Cardiac fibroblast (primary cell): ENCODE results near the gene RAD1.

Experiments
- DNase-seq, 2 donors: peaks; one replicate each; pipeline versions ENCODE4 v3.0.0 to v3.0.0-alpha.2; 2010; ENCODE audit warnings: low read depth in 2 of 2
- H3K4me3 ChIP-seq, 2 donors: replicated peaks in 1 of 2; 1 replicate in 1 of 2; 2 replicates in 1 of 2; pipeline ENCODE4 v1.5.1; 2011; ENCODE audit warnings: low read depth in 2 of 2, low read length in 2 of 2, mild to moderate bottlenecking in 2 of 2, moderate library complexity in 1 of 2
- CTCF ChIP-seq: IDR thresholded peaks from one replicate; pipeline ENCODE4 v1.5.1; 2011; ENCODE audit warnings: low read depth, mild to moderate bottlenecking, low read length, inconsistent platforms

The RAD1 gene

DNA sequence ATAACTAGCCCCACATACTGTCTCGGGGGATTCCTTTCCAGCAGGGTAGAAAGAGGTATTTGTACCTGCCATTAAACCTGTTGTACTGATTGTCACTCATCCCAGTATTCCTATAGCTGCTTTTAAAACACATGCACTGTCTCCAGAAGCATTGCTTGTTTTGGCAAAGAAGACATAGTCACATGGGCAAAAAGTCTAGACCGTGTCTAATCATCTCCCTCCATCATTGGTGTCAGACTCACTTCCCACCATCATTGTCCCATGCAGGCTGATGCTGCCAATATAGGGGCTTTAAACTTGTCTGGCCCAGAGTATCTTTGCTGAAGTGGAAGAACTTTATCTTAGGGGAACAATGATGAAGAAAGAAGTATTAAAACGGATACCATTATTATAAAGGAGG, 26.6 kb upstream of the RAD1 start:
- no peak for DNase-seq
- TF ChIP-seq CTCF: no peak
- H3K4me3 ChIP-seq: no peak overlapping the region

DNA sequence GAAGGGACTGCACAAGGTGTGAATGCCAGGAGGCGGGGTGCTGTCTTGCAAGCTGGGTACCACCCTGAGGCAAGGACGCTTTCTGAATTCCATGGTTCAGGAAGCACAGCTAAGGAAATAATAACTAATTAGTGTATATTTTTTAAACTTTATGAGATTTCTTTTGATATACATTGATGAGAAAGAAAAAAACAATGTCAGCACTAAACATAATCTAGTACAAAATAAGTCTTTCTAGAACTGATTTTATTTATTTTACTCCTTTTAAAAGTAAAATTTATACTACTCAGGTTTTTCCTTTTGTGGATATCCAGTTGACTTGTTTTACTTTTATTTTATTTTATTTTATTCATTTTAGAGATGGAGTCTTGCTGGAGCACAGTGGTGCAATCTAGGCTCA, 17.6 kb upstream of the RAD1 start:
- H3K4me3 ChIP-seq: no peak overlapping the region
- TF ChIP-seq CTCF: no peak

DNA sequence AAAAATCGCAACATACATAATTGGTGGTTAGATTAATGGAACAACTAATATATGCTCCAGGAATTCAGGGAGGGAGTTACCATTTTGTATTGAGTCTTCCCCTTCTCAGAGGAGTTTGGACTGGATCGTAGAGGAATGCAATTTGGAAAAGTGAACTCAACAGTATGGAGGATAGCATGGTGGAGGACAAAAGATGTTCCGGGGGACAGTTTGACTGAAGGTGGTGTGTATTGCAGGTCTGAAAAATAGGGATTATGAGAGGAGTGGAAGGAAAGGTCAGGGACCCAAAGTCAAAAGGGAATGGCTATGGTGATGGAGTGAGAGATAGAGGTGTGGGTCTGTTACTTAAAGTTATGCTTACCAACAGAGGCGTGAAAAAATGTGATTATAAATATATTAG, 15.6 kb upstream of the RAD1 start:
- peak overlapping the region; percentile 78 to 81 for H3K4me3 ChIP-seq
- DNase-seq: no peak
- no peak for TF ChIP-seq CTCF

More for the DNA sequence above, 17.6 kb upstream of the RAD1 start:
- no peak for DNase-seq

DNA sequence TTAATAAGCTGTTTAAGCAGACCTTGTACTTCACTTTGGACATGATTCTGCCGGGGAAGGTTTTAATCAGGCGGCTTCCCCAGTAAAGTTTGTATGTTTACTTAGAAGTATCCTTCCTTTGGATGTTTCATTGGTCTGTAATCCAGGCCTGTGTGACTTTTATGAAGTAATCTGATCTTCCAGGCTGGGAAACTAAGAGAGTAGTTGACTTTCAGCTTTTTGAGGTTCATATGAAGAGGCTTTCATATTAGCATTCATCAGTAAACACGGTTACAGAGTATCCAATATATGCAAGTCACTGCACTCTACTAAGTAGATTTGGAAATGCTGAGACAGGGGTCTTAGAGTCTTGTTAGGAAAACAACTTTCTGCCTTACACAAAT, 15.1 kb upstream of the RAD1 start:
- no peak for TF ChIP-seq CTCF

GRCh38 chr5:34929720-34930461, 14.6 kb upstream of the RAD1 start:
- peak; percentile 78 to 87 for DNase-seq
- peak overlapping the region; percentile 78 to 81 for H3K4me3 ChIP-seq
- TF ChIP-seq CTCF: no peak

More for the DNA sequence above, 15.1 kb upstream of the RAD1 start:
- DNase-seq: peak; percentile 20 to 54
- peak overlapping the region; percentile 78 to 81 for H3K4me3 ChIP-seq

DNA sequence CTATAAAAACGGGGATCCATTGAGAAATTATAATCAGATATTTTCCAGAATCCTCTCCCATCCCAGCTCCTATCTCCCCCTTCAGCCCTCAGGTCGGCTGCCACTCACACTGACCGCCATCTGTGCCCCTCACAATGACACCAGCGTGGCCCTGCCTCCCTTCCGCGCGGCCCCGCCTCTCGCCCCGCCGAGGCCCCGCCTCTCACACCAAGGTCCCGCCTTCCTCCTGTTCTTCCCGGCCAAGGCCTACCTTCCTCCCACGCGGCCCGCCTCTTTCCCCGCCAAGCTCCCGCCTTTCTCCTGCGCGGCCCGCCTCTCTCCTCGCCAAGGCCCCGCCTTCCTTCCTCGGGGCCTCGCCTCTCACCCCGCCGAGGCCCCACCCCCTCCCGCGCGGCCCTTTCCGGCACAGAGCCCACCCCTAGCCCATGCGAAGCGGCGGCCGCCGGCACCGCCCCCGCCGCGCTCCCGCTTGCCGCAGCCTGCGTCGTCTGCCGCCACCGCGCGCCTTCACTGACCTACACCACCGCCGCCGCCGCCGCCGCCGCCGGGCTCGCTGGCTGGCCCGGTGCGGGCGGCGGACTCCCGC, 13.9 kb upstream of the RAD1 start, which contains the start of gene DNAJC21:
DNAJC21 (plus strand) TSS at position 426 of the 586 bp plus-strand sequence. CDS start 261 bp downstream, outside the sequence.
- peak within 1 kb of the TSS; percentile 78 to 81 for H3K4me3 ChIP-seq
- TF ChIP-seq CTCF: no peak
- DNase-seq: peak; percentile 96 to 98
